K562 (cell line): ENCODE results near the gene PTPN1. TPM values are rescaled to one million over a fixed set of nuclear protein-coding genes. Genes with fewer than 3 reads are reported as not detected.

Source experiments
- ATAC-seq: fragments of 200-7000 bp; cut with Tn5 transposase; 3 replicates; pipeline ENCODE4 v1.9.1; 2020; ENCODE audit warnings: moderate library complexity
- BruUV-seq: library from RNA; stranded (reverse); fragments of 400-500 nt; replicated peaks from 2 replicates; lab custom pipeline; 2021; lab: Mats Ljungman, UMichigan
- CTCF ChIA-PET: fragments of 300-600 bp; formaldehyde crosslinking; extraction: SDS; loops from one replicate; lab custom pipeline; 2021; ENCODE audit warnings: low intra/inter-chr PET ratio; lab: Yijun Ruan, JAX
- POLR2A ChIA-PET: fragments of 300-600, 350-650 bp; sonication (Branson Sonifier 250); formaldehyde crosslinking; extraction: SDS; loops from one replicate; lab custom pipeline; 2021; ENCODE audit warnings: antibody characterized with exemption, inconsistent platforms; lab: Yijun Ruan, JAX
- DNase-seq, 4 experiments: peaks; one replicate each; pipeline versions ENCODE4 v3.0.0 to v3.0.0-alpha.2; 2011 to 2018; ENCODE audit warnings: low spot score in 3 of 4, mixed read lengths in 3 of 4; ENCODE audit errors: extremely low read depth in 1 of 4
- FAIRE-seq: peaks from 2 replicates; lab custom pipeline; 2011; peaks lifted over from hg19 to GRCh38; lab: Jason Lieb, UNC
- H2AFZ ChIP-seq: 2 replicates; pipeline ENCODE4 v1.6.0; 2011; ENCODE audit warnings: low read depth, low read length, control low read depth, inconsistent platforms
- H3K27ac ChIP-seq: fragments of 200-600 bp; 3 replicates; pipeline ENCODE4 v1.8.0; 2011; ENCODE audit warnings: low read depth, mild to moderate bottlenecking, control low read depth, inconsistent platforms, low read length, moderate library complexity, mixed read lengths; ENCODE audit errors: extremely low read depth
- H3K27me3 ChIP-seq, 2 experiments: fragments of 300-600 bp in 1 of 2; 2 replicates in 1 of 2; 3 replicates in 1 of 2; pipeline versions ENCODE4 v1.6.0 to v1.8.0; 2011; ENCODE audit warnings: inconsistent platforms in 2 of 2, low read length in 2 of 2, mild to moderate bottlenecking in 1 of 2, mixed read lengths in 1 of 2, moderate library complexity in 1 of 2; ENCODE audit not compliant: control insufficient read depth in 2 of 2, insufficient read depth in 2 of 2
- H3K36me3 ChIP-seq: fragments of 300-600 bp; 3 replicates; pipeline ENCODE4 v1.8.0; 2011; ENCODE audit warnings: mild to moderate bottlenecking, low read length, inconsistent platforms; ENCODE audit not compliant: control insufficient read depth, insufficient read depth
- H3K4me1 ChIP-seq, 2 experiments: fragments of 200-600 bp in 1 of 2; replicated peaks in 1 of 2; 2 replicates in 1 of 2; 3 replicates in 1 of 2; pipeline versions ENCODE4 v1.5.1 to v1.8.0; 2011; ENCODE audit warnings: inconsistent platforms in 2 of 2, low read length in 2 of 2, mild to moderate bottlenecking in 1 of 2, mixed read lengths in 1 of 2, moderate library complexity in 1 of 2; ENCODE audit not compliant: control insufficient read depth in 2 of 2, insufficient read depth in 2 of 2
- H3K4me2 ChIP-seq: 2 replicates; pipeline ENCODE4 v1.6.1; 2011; ENCODE audit warnings: low read length, control low read depth, inconsistent platforms, mixed read lengths; ENCODE audit not compliant: insufficient read depth
- H3K4me3 ChIP-seq: fragments of 200-600 bp; sonication (generic), shearing (Covaris generic); 2 replicates; pipeline ENCODE4 v1.5.1; 2016; ENCODE audit warnings: control low read depth, inconsistent platforms
- H3K79me2 ChIP-seq: fragments of 200-600 bp; 3 replicates; pipeline ENCODE4 v1.8.0; 2011; ENCODE audit warnings: low read length, inconsistent platforms; ENCODE audit not compliant: control insufficient read depth, insufficient read depth
- H3K9ac ChIP-seq, 2 experiments: 2 replicates each; pipeline versions ENCODE4 v1.6.0 to v1.6.1; 2011; ENCODE audit warnings: low read depth in 2 of 2, low read length in 2 of 2, control low read depth in 1 of 2, inconsistent platforms in 1 of 2, mild to moderate bottlenecking in 1 of 2, mixed read lengths in 1 of 2; ENCODE audit not compliant: insufficient read depth in 1 of 2
- H3K9me1 ChIP-seq: one replicate; pipeline ENCODE4 v1.6.0; 2011; ENCODE audit warnings: inconsistent platforms, mild to moderate bottlenecking, low read length, moderate library complexity; ENCODE audit not compliant: control insufficient read depth, insufficient read depth
- H3K9me3 ChIP-seq: replicated peaks from 2 replicates; pipeline ENCODE4 v1.5.1; 2011; ENCODE audit warnings: low read depth, low read length, inconsistent platforms; ENCODE audit not compliant: control insufficient read depth, insufficient read depth
- H4K20me1 ChIP-seq: replicated peaks from 2 replicates; pipeline ENCODE4 v1.6.1; 2011; ENCODE audit warnings: low read length, inconsistent platforms, mixed read lengths; ENCODE audit not compliant: control insufficient read depth, insufficient read depth
- ASH1L ChIP-seq: fragments of 450-650 bp; IDR thresholded peaks from 2 replicates; pipeline ENCODE4 v1.6.1; 2018; ENCODE audit warnings: borderline replicate concordance, mild to moderate bottlenecking, low read depth; ENCODE audit not compliant: partially characterized antibody
- CBX8 ChIP-seq: fragments of 200-600 bp; sonication (generic); IDR thresholded peaks from 2 replicates; pipeline ENCODE4 v1.6.1; 2012; ENCODE audit warnings: borderline replicate concordance, mixed run types, low read depth, mild to moderate bottlenecking, moderate library complexity, mixed read lengths, low read length, control low read depth, inconsistent platforms; ENCODE audit not compliant: poor library complexity, severe bottlenecking; ENCODE audit errors: extremely low read depth
- ETS1 ChIP-seq: conservative IDR thresholded peaks from 2 replicates; pipeline ENCODE4 v1.6.1; 2011; ENCODE audit warnings: low read depth, mild to moderate bottlenecking, low read length; ENCODE audit not compliant: control insufficient read depth
- GATAD2A ChIP-seq: fragments of 450-650 bp; IDR thresholded peaks from 2 replicates; pipeline ENCODE4 v1.6.1; 2017
- KLF16 ChIP-seq: IDR thresholded peaks from 2 replicates; pipeline ENCODE4 v1.6.1; 2016; ENCODE audit warnings: antibody characterized with exemption
- MAFG ChIP-seq: fragments of 450-650 bp; conservative IDR thresholded peaks from 2 replicates; pipeline ENCODE4 v1.6.1; 2016; ENCODE audit warnings: missing genetic modification characterization, missing compliant biosample characterization
- MAFK ChIP-seq: IDR thresholded peaks from 2 replicates; pipeline ENCODE4 v1.6.1; 2011; ENCODE audit warnings: low read length, improper control_type of control experiment
- RUNX1 ChIP-seq: sonication (generic); IDR thresholded peaks from 2 replicates; pipeline ENCODE4 v1.6.1; 2016; ENCODE audit warnings: antibody characterized with exemption, low read depth
- ZC3H8 ChIP-seq: fragments of 450-650 bp; IDR thresholded peaks from 2 replicates; pipeline ENCODE4 v1.6.1; 2017
- ZNF75A ChIP-seq: fragments of 450-650 bp; formaldehyde crosslinking; IDR thresholded peaks from 2 replicates; pipeline ENCODE4 v1.4.0; 2020; ENCODE audit warnings: mild to moderate bottlenecking
- ZNF780A ChIP-seq: fragments of 250-450 bp; sonication (Bioruptor Pico); IDR thresholded peaks from 2 replicates; pipeline ENCODE4 v1.5.0; 2021; ENCODE audit warnings: mild to moderate bottlenecking
- WGBS: fragments of 100-300 bp; shearing (Covaris generic); methylation state at CpG from one replicate; pipeline ENCODE4 v1.1.6; 2016; ENCODE audit warnings: low coverage, mixed read lengths; ENCODE audit not compliant: insufficient coverage; ENCODE audit errors: missing lambda C conversion rate; 5-methylcytosine and 5-hydroxymethylcytosine counted together
- in situ Hi-C: fragments of 300-500 bp; cut with MboI; formaldehyde crosslinking; loops from 4 replicates; pipeline ENCODE4 v1.15.0; 2018; ENCODE audit warnings: inconsistent platforms, mixed read lengths
- intact Hi-C: fragments of 100-400 bp; cut with micrococcal nuclease; formaldehyde crosslinking; loops from 2 replicates; pipeline ENCODE4 v1.14.2; 2022
- polyA plus RNA-seq, 8 experiments: library from polyadenylated mRNA; depleted of rRNA in 4 of 8; stranded (reverse) in 5 of 8; unstranded in 3 of 8; fragments of >200 nt; fragmentation: Nextera tagmentation in 2 of 8; fragmentation: Illumina TruSeq in 1 of 8; extraction: Ambion mirVana in 2 of 8; extraction: Trizol in 1 of 8; gene quantifications; 2 replicates each; pipeline versions ENCODE4 v1.2.1 to v1.2.3, GENCODE V29; 2011 to 2014; ENCODE audit warnings: inconsistent platforms in 1 of 8, missing spikeins in 1 of 8
- total RNA-seq, 7 experiments: library from RNA; depleted of rRNA in 6 of 7; stranded (reverse); fragments of >200 nt in 6 of 7; fragmentation: Illumina TruSeq in 2 of 7; extraction: Trizol in 2 of 7; gene quantifications; 2 replicates each; pipeline versions ENCODE4 v1.2.1 to v1.2.3, GENCODE V29; 2011 to 2021; ENCODE audit warnings: low replicate concordance in 1 of 7
- TF ChIP-seq, protein P1 (sequence below): fragments of 450-650 bp; formaldehyde crosslinking; IDR thresholded peaks from 2 replicates; pipeline ENCODE4 v1.4.0; 2022; ENCODE audit warnings: mild to moderate bottlenecking, moderate library complexity
- TF ChIP-seq, protein P2 (sequence below): fragments of 450-650 bp; conservative IDR thresholded peaks from 2 replicates; pipeline ENCODE4 v1.6.1; 2016; ENCODE audit warnings: missing genetic modification characterization, low read depth, mild to moderate bottlenecking, control low read depth, missing compliant biosample characterization
- TF ChIP-seq, protein P3 (sequence below): IDR thresholded peaks from 2 replicates; pipeline ENCODE4 v1.6.1; 2011; ENCODE audit warnings: borderline replicate concordance, low read depth, mild to moderate bottlenecking, moderate library complexity, low read length; ENCODE audit not compliant: insufficient read depth, poor library complexity, severe bottlenecking

The PTPN1 gene
- total and polyA plus RNA-seq, 9 of the 15 experiments (the other 6 are each of a cell fraction or from before 2014, with no cell fraction given) = 11.0 to 85.3 (median 54.0) TPM

GRCh38 chr20:50632236-50632635, 122.1 kb downstream of the PTPN1 start (continued):
- no peak for TF ChIP-seq KLF16

GRCh38 chr20:50632701-50633100, 122.5 kb downstream of the PTPN1 start:
- in situ Hi-C loops (no loop called here), intact Hi-C loops (no loop called here)
- BruUV-seq = no TSS peak
- WGBS = 89% methylated on average over 5 of the region's 5 CpGs
- FAIRE-seq = no peak
- Histone ChIP-seq H3K4me1 (peaks cover 15 to 43% of the 10 kb centered on the region in 2 experiments), H3K27ac (no peak overlapping the region), H3K27me3 (no peaks in the 10 kb centered on the region), H4K20me1 (peaks cover 40% of the 10 kb centered on the region), H3K36me3 (peaks cover 35% of the 10 kb centered on the region; the same call in 1 of the 3 replicates), H3K4me3 (no peak overlapping the region), H3K9ac (no peak overlapping the region), H3K9me3 (no peaks in the 10 kb centered on the region), H3K79me2 (peaks cover 53% of the 10 kb centered on the region), H3K9me1 (no peaks in the 10 kb centered on the region), H2AFZ (no peak overlapping the region), H3K4me2 (no peak overlapping the region)
- CTCF ChIA-PET = no interaction called here
- POLR2A ChIA-PET = interaction anchor here (0.6 to 1.0 kb wide), 4 partner anchors 67 to 1354 kb away, joined by 3 to 5 read pairs (median 4); partner anchors contain the start of gene PARD6B
- no peak for DNase-seq
- ATAC-seq = no peak
- TF ChIP-seq, protein P1, sequence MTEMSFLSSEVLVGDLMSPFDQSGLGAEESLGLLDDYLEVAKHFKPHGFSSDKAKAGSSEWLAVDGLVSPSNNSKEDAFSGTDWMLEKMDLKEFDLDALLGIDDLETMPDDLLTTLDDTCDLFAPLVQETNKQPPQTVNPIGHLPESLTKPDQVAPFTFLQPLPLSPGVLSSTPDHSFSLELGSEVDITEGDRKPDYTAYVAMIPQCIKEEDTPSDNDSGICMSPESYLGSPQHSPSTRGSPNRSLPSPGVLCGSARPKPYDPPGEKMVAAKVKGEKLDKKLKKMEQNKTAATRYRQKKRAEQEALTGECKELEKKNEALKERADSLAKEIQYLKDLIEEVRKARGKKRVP = no peak
- no peak for TF ChIP-seq RUNX1
- no peak for TF ChIP-seq ASH1L
- no peak for TF ChIP-seq CBX8
- TF ChIP-seq, protein P2, sequence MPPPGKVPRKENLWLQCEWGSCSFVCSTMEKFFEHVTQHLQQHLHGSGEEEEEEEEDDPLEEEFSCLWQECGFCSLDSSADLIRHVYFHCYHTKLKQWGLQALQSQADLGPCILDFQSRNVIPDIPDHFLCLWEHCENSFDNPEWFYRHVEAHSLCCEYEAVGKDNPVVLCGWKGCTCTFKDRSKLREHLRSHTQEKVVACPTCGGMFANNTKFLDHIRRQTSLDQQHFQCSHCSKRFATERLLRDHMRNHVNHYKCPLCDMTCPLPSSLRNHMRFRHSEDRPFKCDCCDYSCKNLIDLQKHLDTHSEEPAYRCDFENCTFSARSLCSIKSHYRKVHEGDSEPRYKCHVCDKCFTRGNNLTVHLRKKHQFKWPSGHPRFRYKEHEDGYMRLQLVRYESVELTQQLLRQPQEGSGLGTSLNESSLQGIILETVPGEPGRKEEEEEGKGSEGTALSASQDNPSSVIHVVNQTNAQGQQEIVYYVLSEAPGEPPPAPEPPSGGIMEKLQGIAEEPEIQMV (tag) = no peak
- TF ChIP-seq GATAD2A = no peak
- no peak for TF ChIP-seq ZNF75A (CRISPR knock-in tag)
- no peak for TF ChIP-seq MAFK
- no peak for TF ChIP-seq ZNF780A (CRISPR knock-in tag)
- TF ChIP-seq, protein P3, sequence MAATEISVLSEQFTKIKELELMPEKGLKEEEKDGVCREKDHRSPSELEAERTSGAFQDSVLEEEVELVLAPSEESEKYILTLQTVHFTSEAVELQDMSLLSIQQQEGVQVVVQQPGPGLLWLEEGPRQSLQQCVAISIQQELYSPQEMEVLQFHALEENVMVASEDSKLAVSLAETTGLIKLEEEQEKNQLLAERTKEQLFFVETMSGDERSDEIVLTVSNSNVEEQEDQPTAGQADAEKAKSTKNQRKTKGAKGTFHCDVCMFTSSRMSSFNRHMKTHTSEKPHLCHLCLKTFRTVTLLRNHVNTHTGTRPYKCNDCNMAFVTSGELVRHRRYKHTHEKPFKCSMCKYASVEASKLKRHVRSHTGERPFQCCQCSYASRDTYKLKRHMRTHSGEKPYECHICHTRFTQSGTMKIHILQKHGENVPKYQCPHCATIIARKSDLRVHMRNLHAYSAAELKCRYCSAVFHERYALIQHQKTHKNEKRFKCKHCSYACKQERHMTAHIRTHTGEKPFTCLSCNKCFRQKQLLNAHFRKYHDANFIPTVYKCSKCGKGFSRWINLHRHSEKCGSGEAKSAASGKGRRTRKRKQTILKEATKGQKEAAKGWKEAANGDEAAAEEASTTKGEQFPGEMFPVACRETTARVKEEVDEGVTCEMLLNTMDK = no peak
- TF ChIP-seq ZC3H8 = no peak
- no peak for TF ChIP-seq MAFG
- no peak for TF ChIP-seq ETS1
